ENCODE results near the gene ADAMTS12.
A peak's percentile ranks its signal among the peaks of the same experiment; 100 is the strongest.

Gene ADAMTS12

DNA sequence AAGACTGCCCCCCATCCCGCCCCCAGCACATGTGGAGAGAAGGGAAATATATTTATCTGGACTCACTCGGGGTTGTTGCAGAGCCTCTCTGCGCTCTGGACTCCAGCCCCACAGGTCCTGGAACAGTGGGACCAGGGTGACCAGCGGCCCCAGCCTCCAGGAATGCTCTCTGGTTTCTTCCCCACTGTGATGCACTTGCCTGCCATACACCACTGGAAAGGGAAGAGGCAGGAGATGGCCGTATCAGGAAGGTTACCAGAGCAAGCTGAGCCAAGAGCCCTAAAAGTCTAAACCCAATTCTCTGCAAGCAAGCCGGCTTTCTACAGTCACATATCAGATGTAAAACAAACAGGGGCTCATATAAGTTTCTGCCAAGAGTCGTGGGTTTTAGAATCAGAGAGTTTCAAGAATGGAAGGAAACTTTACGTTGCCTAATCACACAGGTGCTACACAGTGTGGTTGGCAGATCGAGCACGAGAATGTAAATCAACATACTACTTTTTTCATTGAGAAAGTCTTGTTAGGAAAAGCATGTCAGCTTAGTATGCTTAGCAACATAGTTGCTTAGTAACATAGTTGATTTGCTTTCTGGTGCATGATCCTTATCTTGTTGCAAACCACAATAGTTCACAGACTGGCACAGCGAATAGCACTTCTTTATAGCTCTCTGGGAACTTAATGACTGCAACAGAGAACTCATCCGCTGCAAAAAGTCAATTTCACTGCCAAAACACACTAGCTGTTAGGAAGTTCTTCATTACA, 249.9 kb downstream of the ADAMTS12 start:
- no peak for DNase-seq

DNA sequence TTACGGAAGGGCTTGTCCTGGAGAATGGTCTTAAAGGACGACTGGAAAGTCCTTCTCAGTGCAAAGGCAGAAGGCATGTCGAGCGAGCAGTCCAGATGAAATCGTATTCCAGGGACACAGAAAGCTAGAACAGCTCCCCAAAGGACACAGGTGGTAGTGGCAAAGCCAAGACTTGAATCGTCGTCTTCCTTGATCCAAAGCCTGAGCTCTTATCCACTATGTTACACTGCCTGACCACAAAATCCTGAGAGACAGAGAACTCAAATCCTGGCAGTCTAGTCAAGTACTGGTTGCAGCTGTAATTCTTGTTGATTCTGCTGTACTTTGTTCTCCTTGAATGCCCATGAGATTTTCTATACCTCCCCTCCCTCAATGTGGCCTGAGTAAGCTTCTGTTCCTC, 252.3 kb downstream of the ADAMTS12 start:
- no peak for DNase-seq

DNA sequence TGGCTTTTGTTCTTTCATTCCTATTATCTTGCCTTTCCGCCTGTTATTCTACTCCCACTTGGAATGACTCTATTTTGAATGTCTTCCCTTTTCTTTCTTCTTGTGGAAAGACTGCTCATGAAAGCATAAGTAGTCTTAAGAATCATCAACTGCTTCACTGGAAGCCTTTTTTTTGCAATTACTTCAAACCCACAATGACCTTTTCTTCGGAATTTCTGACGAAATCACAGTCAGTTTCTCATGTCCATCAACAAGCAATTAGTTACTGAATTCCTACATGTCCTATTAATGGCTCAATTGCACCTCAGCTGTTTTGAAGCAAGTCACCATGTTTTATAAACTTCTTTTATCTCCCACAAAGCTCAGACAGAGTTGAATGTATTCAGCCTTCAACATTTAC, 254.8 kb downstream of the ADAMTS12 start:
- DNase-seq: no peak

DNA sequence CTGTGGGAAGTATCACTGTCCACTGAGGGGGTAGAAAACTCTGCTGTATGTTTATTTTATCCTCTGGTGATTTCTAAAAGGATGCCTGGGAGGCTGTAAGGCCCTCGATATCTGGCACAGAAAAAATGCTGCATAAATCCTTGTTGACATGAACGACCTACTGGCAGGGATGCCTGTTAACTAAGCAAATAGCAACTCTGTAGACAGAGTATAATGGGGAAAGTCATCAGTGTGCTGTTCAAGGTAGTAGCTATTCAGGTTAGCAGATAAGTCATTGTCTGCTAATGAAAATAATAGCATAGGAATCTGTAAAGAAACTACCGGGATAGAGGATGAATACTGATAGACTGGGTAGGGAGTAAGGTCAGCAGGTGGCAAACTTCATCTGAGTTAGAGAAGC, 256.2 kb downstream of the ADAMTS12 start:
- no peak for DNase-seq

DNA sequence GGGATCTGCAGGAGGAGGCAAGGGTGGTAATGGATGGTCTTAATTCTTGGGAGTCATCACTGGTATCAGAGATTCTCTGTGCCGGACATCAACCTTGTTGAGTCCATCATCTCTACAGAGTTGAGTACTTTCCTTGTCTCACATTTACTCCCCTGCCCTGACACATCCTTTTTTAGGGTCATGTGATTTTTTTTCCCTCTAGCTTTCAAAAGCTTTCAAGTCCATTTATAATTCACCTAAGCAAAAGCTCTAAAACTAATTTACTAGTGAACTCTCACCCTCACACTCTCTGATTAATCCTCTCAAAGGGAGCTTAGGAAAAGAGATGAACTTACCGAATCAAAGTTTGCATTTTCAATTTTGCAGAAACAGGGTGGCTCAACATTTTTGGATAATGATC, 258.1 kb downstream of the ADAMTS12 start:
- no peak for DNase-seq

DNA sequence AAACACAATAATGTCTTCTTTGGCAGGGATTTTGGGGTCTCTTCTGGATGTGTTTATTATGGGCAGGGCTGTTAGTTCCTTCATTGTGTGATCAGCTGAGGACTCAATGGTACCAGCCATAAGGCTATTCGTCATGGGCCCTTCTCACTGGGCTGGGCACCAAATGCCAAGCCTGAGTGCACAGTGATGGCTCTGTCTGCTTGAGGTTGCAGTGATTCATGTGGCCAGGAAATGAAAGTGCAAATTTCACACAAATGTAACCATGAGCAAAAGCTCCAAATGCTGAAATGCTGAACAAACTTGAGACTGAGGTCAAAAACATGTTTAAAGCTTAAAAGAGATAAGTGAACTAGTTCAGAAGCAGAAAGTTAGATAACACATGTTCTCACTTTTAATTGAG, 260.0 kb downstream of the ADAMTS12 start:
- no peak for DNase-seq

DNA sequence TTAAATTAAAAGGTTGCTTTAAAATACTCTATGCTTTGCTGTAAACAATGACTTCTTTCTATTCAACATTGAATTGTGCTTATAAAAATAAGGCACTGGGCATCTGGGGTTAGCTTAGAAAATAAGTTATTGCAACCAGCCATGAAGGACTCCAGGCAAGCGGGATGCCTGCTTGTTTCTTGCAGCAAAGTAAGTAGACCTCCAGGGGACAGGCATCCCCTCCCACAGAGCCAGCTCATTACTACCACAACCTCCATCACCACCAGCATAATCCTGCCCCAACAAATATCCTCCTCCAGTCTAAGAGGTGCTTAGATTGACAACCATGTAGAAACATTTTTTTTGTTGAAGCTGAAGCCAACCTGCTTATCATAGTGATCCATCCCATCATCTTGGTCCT, 260.7 kb downstream of the ADAMTS12 start:
- no peak for DNase-seq

DNA sequence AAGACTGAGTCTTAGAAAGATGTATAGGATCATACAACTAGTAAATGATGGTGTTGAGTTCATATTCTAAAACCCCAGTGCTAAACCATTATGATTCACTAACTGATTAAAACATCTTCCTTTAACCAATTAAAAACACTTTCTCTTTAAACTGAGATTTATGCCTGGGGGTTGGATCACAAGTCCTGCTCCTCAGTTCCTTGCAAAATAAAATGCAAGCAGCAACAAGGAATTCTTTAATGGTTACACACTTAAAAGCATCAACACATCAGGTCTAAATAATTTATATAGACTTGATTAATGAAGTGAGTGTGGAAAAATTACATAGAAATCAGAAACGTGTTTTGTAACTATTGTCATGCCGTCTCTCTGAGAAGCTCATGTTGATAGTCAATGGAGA, 261.8 kb downstream of the ADAMTS12 start:
- DNase-seq: no peak

DNA sequence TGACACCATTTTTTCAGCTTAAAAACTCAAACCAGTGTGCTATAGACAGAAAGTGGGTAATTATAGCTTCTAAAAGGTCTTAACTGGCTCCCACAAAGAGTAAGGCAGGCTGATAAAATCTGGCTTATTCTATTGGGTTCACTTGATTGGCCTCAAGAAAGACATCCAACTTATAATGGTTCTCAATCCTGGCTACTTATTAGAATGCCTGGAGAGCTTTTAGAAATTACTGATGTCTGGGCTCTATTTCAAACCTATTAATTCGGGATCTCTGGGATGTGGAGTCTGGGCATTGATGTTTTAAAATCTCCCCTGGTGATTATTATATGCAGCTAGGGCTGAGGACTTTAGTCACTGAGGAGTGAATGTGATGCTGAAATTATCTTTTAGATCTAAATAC, 263.0 kb downstream of the ADAMTS12 start:
- no peak for DNase-seq

DNA sequence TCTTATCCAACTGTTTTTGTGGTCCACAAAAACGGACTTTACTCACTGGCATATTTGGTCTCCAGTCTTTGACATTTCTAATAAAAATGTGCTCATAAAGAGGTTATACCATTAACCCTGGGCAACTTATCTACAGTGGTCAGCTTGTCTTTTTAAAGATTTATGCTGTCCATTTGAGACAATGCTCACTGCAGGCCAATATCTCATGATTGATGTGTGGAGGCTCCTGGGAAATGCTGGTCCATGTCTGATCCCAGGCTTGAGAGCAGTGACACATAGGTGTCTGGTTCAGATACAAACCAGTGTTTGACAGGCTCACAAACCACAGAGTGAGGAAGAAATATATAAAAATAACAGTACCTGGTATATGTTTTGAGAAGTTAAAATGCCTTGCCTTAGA, 270.3 kb downstream of the ADAMTS12 start:
- DNase-seq: no peak

DNA sequence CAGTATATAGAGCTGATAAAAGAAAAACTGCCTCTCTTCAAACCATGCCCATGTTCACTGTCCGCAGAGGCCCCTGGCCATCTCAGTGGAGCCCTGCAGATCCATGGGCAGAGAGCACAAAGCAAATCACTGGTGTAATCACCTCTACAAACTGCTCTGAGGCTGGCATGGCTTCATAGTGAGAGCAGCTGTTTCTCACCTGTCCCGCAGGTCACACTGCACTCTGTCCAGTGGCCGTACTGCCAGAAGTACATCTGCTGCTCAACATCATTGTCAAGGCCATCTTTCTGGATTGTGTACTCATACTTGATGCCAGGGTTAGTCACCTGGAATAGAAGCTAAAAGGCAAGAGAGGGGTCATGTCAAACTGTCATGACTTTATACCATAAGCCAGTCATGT, 277.8 kb downstream of the ADAMTS12 start:
- DNase-seq: no peak

DNA sequence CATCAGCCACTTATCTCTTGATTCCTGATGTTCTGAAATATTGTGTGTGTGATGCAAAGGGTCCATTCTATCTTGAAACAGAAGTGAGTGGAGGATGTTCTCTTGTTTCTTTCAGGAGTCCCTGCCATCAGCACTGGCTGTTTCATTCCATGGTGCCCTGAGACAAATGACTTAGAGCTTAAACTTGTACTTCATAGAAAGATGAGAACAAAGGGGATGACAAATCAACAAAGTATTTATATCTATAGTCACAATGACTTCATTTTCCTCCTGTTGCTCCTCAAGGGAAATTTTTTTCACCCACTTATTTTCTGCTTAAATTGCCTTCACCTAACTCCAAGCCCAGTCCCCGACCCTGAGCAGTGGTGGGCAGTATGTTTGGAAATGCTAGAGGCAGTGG, 279.4 kb downstream of the ADAMTS12 start:
- no peak for DNase-seq

DNA sequence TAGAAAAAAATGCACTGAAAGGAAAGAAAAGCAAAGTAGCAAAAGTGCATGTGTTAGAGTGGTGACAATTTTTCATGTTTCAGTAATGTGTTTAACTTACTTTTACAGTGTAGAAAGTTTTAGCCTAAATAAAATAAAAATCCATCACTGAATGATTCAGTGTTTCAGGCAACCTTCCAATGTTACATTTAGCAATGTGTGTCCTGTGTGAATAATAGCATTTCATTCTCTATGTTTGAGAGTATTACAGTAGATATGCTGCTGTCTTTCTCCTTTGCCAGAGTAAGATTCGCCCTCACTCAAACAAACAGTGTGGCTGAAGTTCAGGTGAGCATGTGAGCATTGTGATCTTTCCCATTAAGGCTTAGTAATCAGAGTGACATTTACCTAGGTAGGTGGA, 279.9 kb downstream of the ADAMTS12 start:
- DNase-seq: no peak

DNA sequence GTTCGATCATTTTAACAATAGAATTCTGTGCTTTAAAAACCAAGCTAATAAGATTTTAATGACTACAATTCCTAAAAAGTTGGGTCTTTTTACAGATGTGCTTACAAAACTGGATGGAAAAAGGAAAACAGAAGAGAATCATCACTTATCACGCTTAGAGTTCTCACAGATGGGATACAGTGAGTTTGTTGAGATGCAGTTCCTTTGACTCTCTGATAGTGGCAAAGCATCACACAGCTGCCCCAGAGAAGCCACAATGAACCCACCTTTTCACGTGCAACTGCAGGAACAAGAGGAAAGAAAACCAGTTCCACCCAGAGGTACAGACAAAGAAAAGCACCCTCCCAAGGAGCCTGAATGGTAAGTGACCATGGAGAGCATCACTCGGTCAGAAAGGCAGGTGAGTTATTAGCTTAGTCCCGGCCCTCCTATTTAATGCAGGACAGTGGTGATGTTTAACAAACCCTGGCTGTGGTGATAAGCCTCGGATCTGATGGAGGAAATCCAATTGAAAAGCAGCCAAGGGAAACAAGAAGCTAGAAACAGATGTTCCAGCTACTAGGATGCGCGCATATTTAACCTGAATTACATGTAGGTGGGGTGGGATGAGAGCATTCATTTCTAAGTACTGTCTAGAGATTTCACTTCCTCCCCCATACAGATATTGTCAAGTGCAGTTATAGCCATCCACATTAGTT, 283.3 kb downstream of the ADAMTS12 start:
- DNase-seq: no peak

DNA sequence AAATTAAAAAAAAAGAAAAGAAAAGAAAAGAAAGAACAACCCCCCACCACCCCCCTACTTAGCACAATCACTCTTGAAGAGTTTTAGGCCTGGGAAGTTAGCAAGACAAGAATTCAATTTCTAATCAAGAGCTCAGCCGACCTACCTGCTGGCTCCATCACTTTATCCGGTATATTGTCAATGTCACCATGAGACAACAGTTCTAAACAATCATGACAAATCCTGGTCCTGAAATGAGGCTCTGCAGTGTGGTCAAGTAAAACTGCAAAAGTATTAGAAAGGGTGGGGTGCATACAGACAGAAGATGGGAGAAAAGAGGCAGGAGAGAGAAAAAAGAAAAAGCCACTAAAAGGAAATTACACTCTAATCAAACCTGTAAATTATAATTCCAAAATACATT, 287.3 kb downstream of the ADAMTS12 start:
- no peak for DNase-seq

DNA sequence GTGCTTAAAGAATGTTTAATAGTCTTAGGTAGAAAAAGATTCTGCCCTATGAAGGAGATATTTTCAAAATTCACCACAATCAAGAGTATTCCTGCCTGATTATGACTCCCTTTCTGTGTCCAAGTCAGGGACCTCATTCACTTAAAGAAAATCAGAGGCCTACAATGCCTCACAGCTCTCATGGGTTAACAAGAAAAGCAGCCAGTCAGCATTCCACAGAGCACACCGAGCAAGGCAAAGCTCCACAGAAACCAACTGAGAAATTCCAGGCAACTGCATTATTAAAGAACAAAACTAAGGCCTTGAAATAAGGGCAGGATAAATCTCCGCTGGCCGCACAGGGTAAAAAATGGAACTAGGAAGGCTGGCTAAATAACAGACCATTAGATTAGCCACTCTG, 289.9 kb downstream of the ADAMTS12 start:
- no peak for DNase-seq

DNA sequence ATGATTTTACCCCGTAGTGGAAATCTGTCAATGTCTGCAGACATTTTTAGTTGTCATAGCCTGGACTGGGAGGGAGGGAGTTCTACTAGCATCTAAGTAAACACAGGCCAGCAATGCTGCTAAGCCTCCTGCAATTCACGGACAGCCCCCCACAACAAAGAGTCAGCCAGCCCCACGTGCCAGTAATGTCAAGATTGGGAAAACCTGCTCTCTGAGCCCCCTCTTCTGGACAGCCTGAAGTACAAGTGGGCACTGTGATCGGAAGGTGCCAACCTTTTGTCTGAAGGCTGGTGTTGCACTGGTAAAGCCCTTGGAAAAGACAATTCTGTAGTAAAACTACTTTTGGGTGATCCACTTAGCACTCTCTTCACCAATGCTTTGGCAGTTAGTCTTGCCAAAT, 296.5 kb downstream of the ADAMTS12 start:
- no peak for DNase-seq

DNA sequence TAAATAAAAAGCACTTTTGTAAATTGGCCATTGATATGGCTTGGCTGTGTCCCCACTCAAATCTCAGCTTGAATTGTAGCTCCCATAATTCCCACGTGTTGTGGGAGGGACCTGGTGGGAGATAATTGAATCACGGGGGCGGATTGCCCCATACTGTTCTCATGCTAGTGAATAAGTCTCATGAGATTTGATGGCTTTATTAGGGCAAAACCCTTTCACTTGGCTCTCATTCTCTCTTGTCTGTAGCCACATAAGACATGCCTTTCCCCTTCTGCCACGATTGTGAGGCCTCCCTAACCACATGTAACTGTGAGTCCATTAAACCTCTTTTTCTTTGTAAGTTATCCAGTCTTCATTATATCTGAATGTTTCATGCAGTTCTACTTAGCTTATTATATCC, 297.8 kb downstream of the ADAMTS12 start:
- DNase-seq: no peak

DNA sequence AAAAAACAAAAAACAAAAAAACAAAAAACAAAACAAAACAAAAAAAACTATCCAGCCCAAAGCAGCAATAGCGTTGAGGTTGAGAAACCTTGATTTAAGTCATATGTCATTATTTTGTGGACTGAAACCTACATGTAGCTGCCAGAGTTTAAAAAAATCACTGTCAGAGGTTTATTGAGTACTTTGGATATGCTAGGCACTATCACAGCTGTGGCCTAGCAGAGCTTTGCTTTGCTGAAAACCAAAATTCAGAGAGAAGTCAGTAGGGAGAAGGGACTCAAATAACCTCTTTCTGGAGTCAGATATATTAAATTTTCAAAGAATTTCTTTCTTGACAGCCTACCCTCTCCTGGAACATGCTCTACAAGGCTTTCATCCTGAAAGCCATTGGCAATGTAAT, 299.5 kb downstream of the ADAMTS12 start:
- no peak for DNase-seq

DNA sequence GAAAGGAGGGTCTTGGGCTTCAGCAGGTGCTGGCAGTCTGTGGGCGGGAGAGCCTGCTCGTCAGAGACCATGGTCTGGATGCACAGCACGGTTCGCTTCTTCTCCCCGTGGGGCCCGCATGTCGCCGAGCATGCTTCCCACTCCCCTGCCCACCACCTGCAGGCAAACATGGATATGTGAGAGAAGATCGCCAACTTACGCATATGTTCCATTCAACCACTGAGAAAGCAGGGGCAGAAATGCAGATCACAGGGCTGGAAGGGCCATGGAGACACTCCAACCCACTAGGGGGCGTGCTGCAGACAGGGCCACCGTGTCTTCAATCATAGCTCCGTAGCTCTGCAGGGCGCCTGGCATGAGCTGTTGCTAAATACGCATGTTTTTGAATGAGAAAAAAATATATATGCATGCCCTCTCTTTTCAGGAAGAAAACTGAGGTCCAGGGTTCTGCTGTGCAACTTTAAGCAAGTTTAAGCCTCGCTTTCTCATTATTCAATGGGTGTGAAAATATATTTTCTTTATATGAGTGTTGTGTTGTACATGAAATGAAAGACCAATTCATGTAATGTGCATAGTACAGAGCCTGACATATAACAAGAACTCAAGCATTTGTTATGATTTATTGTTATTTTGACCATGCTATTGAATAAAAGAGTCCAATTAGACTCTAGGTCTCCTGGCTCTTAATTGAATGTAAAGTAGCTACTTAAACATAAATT, 303.0 kb downstream of the ADAMTS12 start:
- peak; percentile 31 for DNase-seq

DNA sequence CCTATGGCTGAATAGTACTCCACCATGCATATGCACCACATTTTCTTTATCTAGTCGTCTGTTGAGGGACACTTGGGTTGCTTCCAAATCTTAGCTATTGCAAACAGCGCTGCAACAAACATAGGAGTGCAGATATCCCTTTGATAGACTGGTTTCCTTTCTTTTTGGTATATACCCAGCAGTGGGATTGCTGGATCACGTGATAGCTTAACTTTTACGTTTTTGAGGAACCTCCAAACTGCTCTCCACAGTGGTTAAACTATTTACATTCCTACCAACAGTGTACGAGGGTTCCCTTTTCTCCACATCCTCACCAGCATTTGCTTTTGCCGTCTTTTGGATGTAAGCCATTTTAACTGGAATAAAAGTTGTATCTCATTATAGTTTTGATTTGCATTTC, 308.5 kb downstream of the ADAMTS12 start:
- DNase-seq: no peak

DNA sequence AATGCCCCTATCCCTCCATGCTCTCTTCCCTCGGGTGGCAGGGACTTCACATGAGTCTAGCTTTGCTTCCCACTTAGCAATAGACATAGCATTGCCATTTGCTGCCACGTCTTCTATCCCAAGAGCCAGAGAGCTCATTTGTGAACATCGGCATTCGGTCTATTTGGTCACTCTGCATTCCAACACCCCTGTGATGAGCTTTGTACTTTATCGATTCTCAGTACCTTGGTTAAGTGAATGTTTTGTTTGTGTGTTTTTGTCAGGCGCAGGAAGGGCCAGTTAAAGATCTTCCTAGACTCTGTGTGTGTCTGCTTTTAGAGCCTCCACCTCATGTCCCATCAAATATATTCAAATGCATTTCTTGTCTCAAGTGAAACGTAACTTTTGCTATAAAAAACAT, 309.4 kb downstream of the ADAMTS12 start:
- DNase-seq: no peak

DNA sequence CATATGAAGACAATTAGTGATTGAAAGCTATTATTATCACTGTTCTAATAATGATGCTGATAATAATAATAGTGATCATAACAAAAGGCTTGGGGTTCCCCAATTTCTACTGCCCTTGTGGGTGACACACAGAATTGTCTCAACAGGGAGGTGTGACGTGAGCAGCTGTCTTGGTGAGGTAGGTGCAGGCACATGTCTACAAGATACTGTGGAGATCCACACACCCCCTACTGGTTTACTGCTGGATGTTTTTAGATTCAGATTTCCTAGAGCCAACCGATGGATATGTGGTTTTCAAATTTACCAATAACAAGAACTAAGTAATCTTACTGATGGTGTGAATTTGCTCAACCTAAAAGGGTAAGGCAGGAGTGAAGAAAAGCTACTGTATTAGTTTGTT, 312.0 kb downstream of the ADAMTS12 start:
- DNase-seq: no peak

DNA sequence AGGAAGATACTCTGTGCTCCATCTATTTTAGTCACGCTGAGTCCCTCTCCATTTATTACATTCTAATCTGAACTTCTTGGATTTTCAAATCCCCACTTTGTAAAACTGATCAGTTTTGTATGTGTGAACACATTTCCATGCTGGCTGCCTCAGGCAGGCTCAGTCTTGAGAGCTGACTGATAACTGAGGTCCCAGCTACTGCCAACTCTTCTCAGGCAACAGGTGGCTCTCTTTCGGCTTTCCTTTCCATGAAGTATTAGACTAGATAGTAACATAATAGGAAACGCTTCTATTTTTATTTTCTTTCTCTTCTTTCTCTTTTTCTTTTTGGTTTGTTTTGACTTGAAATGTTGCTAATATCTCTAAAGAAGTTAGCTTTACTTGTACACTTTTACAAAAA, 312.6 kb downstream of the ADAMTS12 start:
- DNase-seq: no peak

Data from activated naive CD4-positive, alpha-beta T cell treated with Interleukin-2 at 50 U/mL for 16 hours (primary cell).